ENCODE results near the gene WDR82. TPM values are rescaled to one million over a fixed set of nuclear protein-coding genes. Genes with fewer than 3 reads are reported as not detected.

WDR82 gene
- total RNA-seq, 1 donor from 2014 or later = 49.2 TPM

DNA sequence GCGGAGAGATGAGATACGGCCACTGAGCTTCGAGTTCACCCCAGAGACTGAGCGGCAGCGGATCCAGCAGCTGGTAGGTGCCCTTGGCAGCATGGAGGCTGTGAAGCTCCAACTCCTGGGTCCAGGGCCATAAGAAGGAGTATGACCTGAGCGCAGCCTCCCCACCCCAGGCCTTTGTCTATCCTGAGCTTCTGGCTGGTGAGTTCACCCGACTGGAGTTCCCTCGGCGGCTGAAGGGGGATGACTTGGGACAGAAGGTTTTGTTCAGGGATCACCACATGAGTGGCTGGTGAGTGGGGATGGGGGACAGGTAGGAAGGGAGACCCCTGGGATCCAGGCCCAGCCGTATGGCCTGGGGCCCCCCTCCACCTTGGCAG is 30.3 kb downstream of the WDR82 start:
- DNase-seq (ENCODE audit: low spot score) = no peak
- Mint-ChIP-seq H3K4me3 (no peak overlapping the region), H3K9me3 (no peaks in the 10 kb centered on the region), H3K4me1 (no peaks in the 10 kb centered on the region), H3K27ac (no peak overlapping the region), H3K36me3 (peaks cover 16% of the 10 kb centered on the region), H3K27me3 (ENCODE audit: insufficient read depth, low read depth) (peaks cover 24% of the 10 kb centered on the region)
- Histone ChIP-seq H4K20me1 (ENCODE audit: low read depth) (peaks cover 2% of the 10 kb centered on the region), H3K4me3 (no peak overlapping the region), H3F3A (ENCODE audit: low read depth) (peaks cover 18% of the 10 kb centered on the region), H3K9ac (no peak overlapping the region), H3K4me2 (no peak overlapping the region), H3K27me3 (peaks cover 44% of the 10 kb centered on the region), H3K36me3 (no peaks in the 10 kb centered on the region), H3K9me3 (ENCODE audit: low read depth) (no peaks in the 10 kb centered on the region), H3K27ac (no peak overlapping the region), H2AFZ (replicated peaks) (no peak overlapping the region), H3K4me1 (no peaks in the 10 kb centered on the region), H3K79me2 (ENCODE audit: low read depth) (no peaks in the 10 kb centered on the region)
- TF ChIP-seq EZH2 (IDR thresholded peaks at IDR 0.05) (no peak), EZH2phosphoT487 (IDR thresholded peaks at IDR 0.05) (no peak)
- TF ChIP-seq, protein P1, sequence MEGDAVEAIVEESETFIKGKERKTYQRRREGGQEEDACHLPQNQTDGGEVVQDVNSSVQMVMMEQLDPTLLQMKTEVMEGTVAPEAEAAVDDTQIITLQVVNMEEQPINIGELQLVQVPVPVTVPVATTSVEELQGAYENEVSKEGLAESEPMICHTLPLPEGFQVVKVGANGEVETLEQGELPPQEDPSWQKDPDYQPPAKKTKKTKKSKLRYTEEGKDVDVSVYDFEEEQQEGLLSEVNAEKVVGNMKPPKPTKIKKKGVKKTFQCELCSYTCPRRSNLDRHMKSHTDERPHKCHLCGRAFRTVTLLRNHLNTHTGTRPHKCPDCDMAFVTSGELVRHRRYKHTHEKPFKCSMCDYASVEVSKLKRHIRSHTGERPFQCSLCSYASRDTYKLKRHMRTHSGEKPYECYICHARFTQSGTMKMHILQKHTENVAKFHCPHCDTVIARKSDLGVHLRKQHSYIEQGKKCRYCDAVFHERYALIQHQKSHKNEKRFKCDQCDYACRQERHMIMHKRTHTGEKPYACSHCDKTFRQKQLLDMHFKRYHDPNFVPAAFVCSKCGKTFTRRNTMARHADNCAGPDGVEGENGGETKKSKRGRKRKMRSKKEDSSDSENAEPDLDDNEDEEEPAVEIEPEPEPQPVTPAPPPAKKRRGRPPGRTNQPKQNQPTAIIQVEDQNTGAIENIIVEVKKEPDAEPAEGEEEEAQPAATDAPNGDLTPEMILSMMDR (IDR thresholded peaks at IDR 0.05) = no peak

DNA sequence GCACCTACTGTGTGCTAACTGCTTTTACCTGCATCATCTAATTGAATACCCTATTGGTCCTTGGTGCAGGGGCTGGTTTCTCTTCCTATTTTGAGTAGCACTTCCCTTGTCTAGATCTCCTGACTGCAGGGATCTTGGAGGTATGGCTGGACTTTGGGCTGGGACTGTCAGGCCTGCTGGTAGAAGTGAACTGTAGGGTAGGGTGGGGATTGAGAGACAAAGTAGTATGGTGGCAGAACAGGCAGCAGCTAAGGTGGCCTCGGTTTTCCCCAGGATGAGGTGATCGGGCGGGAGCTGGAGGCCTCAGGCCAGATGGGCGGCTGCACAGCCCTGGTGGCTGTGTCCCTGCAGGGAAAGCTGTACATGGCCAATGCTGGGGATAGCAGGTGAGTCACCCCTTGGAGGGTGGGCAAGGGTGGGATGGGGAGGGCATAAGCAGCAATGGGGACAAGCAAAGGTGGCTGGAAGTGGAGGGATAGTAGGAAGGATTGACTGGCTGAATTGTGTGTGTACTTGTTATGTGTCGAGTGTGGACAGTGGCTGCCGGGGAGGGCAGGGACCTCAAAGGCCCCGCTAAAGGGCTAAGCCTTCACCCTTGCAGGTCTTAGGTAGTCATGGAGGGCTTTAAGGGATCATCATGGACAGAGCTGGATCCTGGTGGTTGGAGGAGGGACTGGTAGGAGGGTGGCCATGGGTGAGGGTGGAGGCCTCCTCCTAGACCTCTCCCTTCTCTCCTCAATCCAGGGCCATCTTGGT is 30.9 kb downstream of the WDR82 start:
- no peak overlapping the region for H3K27ac ChIP-seq
- peaks cover 13% of the 10 kb centered on the region for H3K36me3 Mint-ChIP-seq
- no peak overlapping the region for H3K27ac Mint-ChIP-seq

DNA sequence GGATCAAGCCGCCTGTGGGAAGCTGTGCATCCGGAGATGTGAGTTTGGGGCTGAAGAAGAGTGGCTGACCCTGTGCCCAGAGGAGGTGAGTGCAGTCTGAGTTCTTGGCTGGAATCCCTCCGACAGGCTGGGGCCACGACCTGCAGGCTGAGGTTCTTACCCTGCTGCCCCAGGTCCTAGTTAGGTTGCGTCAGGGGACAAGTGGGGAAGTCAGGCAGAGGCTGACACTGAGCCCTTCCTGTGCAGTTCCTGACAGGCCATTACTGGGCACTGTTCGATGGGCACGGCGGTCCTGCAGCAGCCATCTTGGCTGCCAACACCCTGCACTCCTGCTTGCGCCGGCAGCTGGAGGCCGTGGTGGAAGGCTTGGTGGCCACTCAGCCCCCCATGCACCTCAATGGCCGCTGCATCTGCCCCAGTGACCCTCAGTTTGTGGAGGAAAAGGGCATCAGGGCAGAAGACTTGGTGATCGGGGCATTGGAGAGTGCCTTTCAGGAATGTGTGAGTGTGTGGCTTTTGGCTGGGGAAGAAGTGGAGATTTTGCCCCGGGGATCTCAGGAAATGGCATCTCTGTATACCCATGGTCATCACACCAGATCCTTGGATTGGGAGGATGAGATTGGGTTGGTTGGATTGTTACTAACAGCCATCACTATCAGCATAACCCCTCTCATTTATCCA is 31.6 kb downstream of the WDR82 start:
- no peak overlapping the region for H3K27ac Mint-ChIP-seq
- no peak for DNase-seq (ENCODE audit: low spot score)

More for the DNA sequence above, 30.9 kb downstream of the WDR82 start:
- Mint-ChIP-seq H3K27me3 (ENCODE audit: insufficient read depth, low read depth) (peaks cover 26% of the 10 kb centered on the region), H3K4me1 (no peaks in the 10 kb centered on the region), H3K4me3 (peak overlapping the region; percentile 69), H3K9me3 (no peaks in the 10 kb centered on the region)
- H3K4me1 ChIP-seq = no peaks in the 10 kb centered on the region
- no peaks in the 10 kb centered on the region for H3K79me2 ChIP-seq (ENCODE audit: low read depth)
- no peak for DNase-seq (ENCODE audit: low spot score)
- H3K9ac ChIP-seq = no peak overlapping the region
- H3K4me2 ChIP-seq = no peak overlapping the region
- H3K9me3 ChIP-seq (ENCODE audit: low read depth) = no peaks in the 10 kb centered on the region
- H2AFZ ChIP-seq (replicated peaks) = no peak overlapping the region
- H3K27me3 ChIP-seq = peaks cover 46% of the 10 kb centered on the region
- H3F3A ChIP-seq (ENCODE audit: low read depth) = peaks cover 18% of the 10 kb centered on the region
- no peaks in the 10 kb centered on the region for H3K36me3 ChIP-seq
- peaks cover 2% of the 10 kb centered on the region for H4K20me1 ChIP-seq (ENCODE audit: low read depth)
- TF ChIP-seq EZH2phosphoT487 (IDR thresholded peaks at IDR 0.05) = no peak
- TF ChIP-seq, protein P1 (IDR thresholded peaks at IDR 0.05) = no peak
- no peak for TF ChIP-seq EZH2 (IDR thresholded peaks at IDR 0.05)
- no peak overlapping the region for H3K4me3 ChIP-seq

More for the DNA sequence above, 31.6 kb downstream of the WDR82 start:
- H3K9me3 ChIP-seq (ENCODE audit: low read depth) = no peaks in the 10 kb centered on the region
- H3F3A ChIP-seq (ENCODE audit: low read depth) = peaks cover 18% of the 10 kb centered on the region
- H3K27ac ChIP-seq = no peak overlapping the region
- Mint-ChIP-seq H3K4me1 (no peaks in the 10 kb centered on the region), H3K27me3 (ENCODE audit: insufficient read depth, low read depth) (peaks cover 26% of the 10 kb centered on the region), H3K4me3 (peak overlapping the region; percentile 79), H3K36me3 (peaks cover 11% of the 10 kb centered on the region), H3K9me3 (no peaks in the 10 kb centered on the region)
- H4K20me1 ChIP-seq (ENCODE audit: low read depth) = peaks cover 2% of the 10 kb centered on the region
- H2AFZ ChIP-seq (replicated peaks) = no peak overlapping the region
- no peaks in the 10 kb centered on the region for H3K79me2 ChIP-seq (ENCODE audit: low read depth)
- H3K27me3 ChIP-seq = peaks cover 46% of the 10 kb centered on the region
- H3K36me3 ChIP-seq = no peaks in the 10 kb centered on the region
- TF ChIP-seq, protein P1 (IDR thresholded peaks at IDR 0.05) = no peak
- no peak for TF ChIP-seq EZH2phosphoT487 (IDR thresholded peaks at IDR 0.05)
- TF ChIP-seq EZH2 (IDR thresholded peaks at IDR 0.05) = no peak
- no peaks in the 10 kb centered on the region for H3K4me1 ChIP-seq
- H3K4me3 ChIP-seq = no peak overlapping the region
- H3K9ac ChIP-seq = no peak overlapping the region
- H3K4me2 ChIP-seq = no peak overlapping the region

Measured in neural progenitor cell (in vitro differentiated cells).